ENCODE results near the gene MYBPHL.

The MYBPHL gene

DNA sequence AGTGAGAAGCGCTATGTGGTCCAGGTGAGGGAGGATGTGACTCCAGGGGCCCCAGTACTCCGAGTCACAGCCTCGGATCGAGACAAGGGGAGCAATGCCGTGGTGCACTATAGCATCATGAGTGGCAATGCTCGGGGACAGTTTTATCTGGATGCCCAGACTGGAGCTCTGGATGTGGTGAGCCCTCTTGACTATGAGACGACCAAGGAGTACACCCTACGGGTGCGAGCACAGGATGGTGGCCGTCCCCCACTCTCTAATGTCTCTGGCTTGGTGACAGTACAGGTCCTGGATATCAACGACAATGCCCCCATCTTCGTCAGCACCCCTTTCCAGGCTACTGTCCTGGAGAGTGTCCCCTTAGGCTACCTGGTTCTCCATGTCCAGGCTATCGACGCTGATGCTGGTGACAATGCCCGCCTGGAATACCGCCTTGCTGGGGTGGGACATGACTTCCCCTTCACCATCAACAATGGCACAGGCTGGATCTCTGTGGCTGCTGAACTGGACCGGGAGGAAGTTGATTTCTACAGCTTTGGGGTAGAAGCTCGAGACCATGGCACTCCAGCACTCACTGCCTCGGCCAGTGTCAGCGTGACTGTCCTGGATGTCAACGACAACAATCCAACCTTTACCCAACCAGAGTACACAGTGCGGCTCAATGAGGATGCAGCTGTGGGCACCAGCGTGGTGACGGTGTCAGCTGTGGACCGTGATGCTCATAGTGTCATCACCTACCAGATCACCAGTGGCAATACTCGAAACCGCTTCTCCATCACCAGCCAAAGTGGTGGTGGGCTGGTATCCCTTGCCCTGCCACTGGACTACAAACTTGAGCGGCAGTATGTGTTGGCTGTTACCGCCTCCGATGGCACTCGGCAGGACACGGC lies 55.3 kb downstream of the MYBPHL start:
- no peak for DNase-seq (ENCODE audit: low read depth)

DNA sequence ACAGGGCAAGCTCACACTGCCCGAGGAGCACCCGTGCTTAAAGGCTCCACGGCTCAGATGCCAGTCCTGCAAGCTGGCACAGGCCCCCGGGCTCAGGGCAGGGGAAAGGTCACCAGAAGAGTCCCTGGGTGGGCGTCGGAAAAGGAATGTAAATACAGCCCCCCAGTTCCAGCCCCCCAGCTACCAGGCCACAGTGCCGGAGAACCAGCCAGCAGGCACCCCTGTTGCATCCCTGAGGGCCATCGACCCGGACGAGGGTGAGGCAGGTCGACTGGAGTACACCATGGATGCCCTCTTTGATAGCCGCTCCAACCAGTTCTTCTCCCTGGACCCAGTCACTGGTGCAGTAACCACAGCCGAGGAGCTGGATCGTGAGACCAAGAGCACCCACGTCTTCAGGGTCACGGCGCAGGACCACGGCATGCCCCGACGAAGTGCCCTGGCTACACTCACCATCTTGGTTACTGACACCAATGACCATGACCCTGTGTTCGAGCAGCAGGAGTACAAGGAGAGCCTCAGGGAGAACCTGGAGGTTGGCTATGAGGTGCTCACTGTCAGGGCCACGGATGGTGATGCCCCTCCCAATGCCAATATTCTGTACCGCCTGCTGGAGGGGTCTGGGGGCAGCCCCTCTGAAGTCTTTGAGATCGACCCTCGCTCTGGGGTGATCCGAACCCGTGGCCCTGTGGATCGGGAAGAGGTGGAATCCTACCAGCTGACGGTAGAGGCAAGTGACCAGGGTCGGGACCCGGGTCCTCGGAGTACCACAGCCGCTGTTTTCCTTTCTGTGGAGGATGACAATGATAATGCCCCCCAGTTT lies 56.1 kb downstream of the MYBPHL start:
- no peak for DNase-seq (ENCODE audit: low read depth)

DNA sequence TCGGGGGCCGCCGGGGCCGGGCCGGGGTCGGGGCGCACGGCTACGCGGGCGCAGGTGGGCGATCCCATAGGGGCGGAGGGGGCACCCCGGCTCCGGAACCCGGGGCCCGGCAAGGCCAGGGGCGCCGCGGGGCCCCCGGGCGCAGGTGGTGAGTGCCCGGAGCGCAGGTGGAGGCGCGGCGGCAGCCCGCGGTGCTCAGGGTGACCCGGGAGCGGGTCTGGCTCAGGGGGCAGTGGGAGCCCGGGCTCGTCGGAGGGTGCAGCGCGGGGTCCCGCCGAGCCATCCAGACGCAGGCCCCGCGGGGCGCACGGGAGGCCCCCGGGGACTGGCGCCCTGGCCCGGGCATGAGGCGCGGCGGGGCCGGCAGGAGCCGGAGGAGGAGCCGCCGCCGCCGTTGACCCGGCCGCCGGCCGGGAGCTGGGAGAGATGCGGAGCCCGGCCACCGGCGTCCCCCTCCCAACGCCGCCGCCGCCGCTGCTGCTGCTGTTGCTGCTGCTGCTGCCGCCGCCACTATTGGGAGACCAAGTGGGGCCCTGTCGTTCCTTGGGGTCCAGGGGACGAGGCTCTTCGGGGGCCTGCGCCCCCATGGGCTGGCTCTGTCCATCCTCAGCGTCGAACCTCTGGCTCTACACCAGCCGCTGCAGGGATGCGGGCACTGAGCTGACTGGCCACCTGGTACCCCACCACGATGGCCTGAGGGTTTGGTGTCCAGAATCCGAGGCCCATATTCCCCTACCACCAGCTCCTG lies 57.0 kb downstream of the MYBPHL start:
- no peak for DNase-seq (ENCODE audit: low read depth)

DNA sequence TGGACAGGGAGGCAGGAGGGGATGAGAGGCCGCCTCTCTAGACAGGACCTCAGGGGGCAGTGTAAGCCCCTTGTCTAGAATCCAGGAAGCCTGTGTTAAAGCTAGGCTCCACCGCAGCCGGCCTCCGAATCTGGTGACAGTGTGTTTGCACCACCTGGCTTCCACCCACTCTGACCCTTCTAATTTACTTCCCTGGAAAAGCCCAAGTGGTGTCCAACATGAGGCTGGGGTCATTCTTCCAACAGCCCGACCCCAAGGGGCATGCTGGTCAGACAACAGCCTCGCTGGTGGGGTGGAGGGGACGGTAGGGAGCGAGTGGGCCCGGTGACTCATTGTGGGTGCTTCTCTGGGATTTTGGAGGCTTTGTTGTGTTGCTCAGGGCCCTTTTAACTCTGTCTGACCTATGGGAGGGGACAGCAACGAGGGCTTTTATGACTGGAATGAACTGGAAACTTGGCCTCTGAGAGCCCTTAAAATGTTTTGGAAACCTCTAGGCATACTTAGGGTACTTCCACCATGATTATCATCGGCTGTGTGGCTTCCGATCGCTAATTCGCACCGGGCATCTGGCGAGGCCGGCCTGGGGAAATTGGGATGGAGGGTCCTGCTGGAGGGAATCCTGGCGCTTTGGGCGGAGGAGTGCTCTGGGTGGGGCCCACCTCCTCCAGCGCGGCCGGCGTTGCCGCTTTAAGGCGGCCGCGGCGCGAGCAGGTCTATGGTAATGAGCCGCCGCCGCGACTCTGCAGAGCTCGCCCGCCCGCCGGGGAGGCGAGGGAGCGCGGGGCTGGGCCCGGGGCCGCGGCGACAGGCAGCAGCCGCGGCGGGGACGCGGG lies 57.8 kb downstream of the MYBPHL start, which contains the start of gene CELSR2:
TSS of gene CELSR2 (plus strand) at position 743 of the 833 bp plus-strand sequence. CDS start 541 bp downstream, outside the sequence.
- no peak for DNase-seq (ENCODE audit: low read depth)

DNA sequence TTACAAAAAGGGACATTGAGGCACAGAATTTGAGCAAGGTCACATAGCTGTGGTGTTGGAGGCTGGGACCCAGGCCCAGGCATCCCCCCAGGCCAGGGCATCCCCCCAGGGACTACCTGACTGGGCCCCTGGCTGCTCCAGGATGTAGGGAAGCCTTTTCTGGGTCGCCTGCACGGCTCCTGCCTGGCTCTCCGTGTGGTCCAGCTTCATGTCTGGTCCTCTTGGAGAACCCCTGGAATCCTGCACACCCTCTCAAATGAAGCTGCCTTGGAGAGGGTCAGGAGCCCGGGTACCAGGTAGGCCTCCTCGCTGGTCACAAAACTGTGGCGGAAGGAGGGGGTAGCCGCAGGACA lies 58.4 kb downstream of the MYBPHL start:
- no peak for DNase-seq (ENCODE audit: low read depth)

DNA sequence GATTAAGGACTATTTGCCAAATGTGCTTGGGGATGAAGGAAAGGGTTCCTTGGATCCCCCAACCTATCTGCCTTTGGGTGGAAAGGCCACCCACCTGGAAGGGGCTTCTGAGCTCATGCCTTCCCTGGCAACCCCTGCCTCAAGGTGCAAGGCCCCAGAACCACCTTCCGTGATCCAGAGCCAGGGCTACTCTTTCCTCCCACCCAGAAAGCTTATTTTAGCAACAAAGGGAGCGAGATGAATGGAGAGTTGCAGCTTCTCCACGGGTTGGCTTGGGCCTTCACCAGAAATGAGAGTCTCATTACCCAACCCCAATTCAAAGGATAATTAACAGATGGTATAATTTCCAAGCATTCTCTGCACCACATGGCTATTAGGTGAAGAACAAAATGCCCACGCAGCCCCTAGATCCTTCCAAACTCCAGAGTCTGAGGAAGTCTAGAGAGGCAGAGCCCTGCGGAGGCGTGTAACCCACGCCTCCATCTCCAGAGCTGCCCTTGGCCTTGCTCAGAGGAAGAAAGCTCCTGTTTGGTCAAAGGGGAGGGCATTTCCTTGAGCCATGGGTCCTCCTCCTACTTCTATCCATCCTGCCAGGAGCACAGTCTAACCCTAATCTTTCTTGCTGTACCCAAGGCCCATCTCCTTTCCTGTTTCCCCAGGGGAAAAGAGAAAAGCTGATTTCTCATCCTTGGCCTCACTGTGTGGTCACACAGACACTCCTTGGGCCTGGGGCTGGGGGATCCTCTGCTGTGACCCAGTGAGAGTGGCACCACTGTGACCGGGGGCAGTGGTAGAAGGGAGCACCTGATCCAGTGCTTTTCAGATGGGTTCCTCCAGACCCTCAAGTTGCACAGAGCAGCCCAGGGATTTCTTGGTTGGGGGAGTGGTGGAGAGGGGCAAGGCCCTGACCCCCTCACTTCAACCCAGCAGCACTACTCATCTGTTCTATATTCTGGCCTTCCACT lies 59.1 kb downstream of the MYBPHL start:
- no peak for DNase-seq (ENCODE audit: low read depth)

DNA sequence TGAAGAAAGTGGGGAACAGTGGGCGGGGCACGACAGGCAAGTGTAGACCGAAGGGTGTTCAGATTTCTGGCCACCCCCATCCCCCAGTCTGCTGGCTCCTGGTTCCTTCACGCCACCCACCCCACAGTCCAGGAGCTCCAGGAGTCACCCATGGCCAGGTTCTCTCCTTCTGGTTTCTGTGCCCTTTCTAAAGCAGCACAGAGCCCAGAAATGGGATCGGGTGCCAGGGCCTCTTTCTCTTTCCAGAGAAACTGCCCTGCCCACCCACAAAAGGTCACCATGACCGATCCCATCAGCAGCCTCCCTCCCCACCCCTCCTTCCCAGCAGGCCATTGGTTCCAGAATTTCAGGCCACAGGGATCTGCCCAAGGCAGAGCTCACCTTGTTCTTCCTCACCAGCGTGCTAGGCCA lies 60.7 kb downstream of the MYBPHL start:
- DNase-seq (ENCODE audit: low read depth): no peak

DNA sequence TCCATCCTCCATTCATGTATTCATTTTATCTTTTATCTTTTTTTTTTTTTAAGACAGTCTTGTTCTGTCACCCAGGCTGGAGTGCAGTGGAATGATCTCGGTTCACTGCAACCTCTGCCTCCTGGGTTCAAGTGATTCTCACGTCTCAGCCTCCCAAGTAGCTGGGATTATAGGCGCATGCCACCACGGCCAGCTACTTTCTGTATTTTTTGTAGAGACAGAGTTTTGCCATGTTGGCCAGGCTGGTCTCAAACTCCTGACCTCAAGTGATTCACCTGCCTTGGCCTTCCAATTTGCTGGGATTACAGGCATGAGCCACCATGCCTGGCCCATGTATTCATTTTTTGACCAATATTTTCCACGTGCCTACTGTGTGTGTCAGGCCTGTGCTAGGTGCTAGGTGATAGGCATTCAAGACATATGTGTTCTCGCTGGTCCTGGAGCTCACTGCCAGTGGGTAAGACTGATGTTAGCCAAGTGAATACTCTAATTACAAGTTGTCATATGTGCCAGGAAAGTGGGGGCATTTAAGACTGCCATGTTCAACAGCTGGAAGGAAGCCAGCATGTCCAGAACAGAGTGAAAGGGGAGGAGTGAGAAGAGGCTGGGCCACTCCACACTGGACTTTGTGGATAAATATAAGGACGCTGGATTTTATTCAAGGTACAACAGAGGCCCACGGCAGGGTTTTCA lies 62.8 kb downstream of the MYBPHL start:
- no peak for DNase-seq (ENCODE audit: low read depth)

DNA sequence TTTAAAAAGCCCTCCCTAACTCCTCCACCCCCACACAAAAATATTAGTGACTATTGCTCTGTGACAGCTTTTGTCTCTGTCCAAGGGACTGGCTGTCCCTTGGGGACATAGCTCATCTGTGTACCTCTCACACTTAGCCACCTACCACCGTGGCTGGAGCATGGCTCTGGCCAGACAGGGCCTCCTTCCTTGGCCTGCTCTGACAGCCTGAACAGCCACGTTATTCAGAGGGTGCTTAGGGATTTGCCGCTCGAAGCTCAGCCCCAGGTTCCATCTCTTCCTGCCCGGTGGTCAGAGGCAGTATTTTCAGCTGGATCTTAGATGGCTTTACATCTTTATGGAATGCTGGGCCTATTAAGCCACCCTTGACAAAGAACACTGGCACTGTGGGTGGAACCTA lies 63.6 kb downstream of the MYBPHL start:
- DNase-seq (ENCODE audit: low read depth): no peak

DNA sequence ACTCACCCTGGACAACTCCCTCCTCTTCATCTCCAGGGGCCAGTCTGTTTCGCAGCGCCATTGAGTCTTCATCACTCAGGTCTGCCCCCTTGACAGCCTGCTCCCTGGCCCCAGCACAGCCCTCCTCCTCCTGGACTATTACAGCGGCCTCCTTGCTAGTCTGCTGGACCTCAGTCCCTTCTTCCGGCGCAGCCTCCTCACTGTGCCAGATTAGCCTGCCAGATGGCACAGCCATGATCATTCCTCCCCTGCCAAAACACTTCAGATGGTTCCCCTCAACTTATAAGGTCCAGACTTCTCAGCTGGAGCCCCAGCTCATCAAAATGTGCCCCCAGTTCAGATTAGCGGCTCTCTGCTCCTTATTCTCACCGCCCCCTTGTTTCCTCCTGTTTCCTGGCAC lies 64.4 kb downstream of the MYBPHL start:
- DNase-seq (ENCODE audit: low read depth): no peak
